DMS53 (cell line): ENCODE measurements around the gene CHST6.
"Not testable (repeated sequence)": the region's sequence is repeated elsewhere in the genome, so short reads cannot be mapped to it uniquely, and the experiment has no call there.

Source experiments
- DNase-seq: peaks from one replicate; lab custom pipeline; 2025; lab: John Stamatoyannopoulos, UW

Gene CHST6

GRCh38 chr16:75495076-75495674, at the start of gene CHST6:
Gene CHST6 (minus strand): TSS chr16:75495441. CDS start chr16:75479828, 15,613 bp downstream.
- peak; percentile 40 for DNase-seq

GRCh38 chr16:75542462-75542861, 47.2 kb upstream of the CHST6 start:
- DNase-seq, result not testable (repeated sequence)

- no peak for DNase-seq
These were observed 46.0 kb upstream of the CHST6 start for GRCh38 chr16:75541236-75541635.

- DNase-seq, result not testable (repeated sequence)
These were observed 43.8 kb upstream of the CHST6 start for GRCh38 chr16:75538882-75539565.

GRCh38 chr16:75537776-75538175, 42.5 kb upstream of the CHST6 start:
- no peak for DNase-seq

- peak; percentile 7 for DNase-seq
These were observed 40.7 kb upstream of the CHST6 start, which contains the start of gene CHST5 for GRCh38 chr16:75535901-75536300. Gene CHST5 (minus strand): TSS chr16:75536108. CDS start chr16:75530384, 5,724 bp downstream.

- DNase-seq, result no peak
These were observed 40.1 kb upstream of the CHST6 start for GRCh38 chr16:75535211-75535843.

GRCh38 chr16:75534560-75535205, 39.4 kb upstream of the CHST6 start:
- DNase-seq, result peak; percentile 6

GRCh38 chr16:75532791-75533190, 37.5 kb upstream of the CHST6 start:
- no peak for DNase-seq

- no peak for DNase-seq
These were observed 37.0 kb upstream of the CHST6 start for GRCh38 chr16:75532142-75532765.

- no peak for DNase-seq
These were observed 34.7 kb upstream of the CHST6 start for GRCh38 chr16:75529959-75530358.

GRCh38 chr16:75529056-75529905, 34.0 kb upstream of the CHST6 start:
- no peak for DNase-seq

GRCh38 chr16:75527825-75528299, 32.6 kb upstream of the CHST6 start:
- no peak for DNase-seq

- DNase-seq, result no peak
These were observed 31.0 kb upstream of the CHST6 start for GRCh38 chr16:75526032-75526790.

GRCh38 chr16:75519175-75519574, 23.9 kb upstream of the CHST6 start:
- DNase-seq, result no peak

GRCh38 chr16:75516189-75516966, 21.1 kb upstream of the CHST6 start:
- peak; percentile 55 for DNase-seq

- no peak for DNase-seq
These were observed 19.1 kb upstream of the CHST6 start for GRCh38 chr16:75514296-75514695.

GRCh38 chr16:75506574-75506973, 11.3 kb upstream of the CHST6 start:
- no peak for DNase-seq

- DNase-seq, result no peak
These were observed 10.9 kb upstream of the CHST6 start for GRCh38 chr16:75506107-75506506.

GRCh38 chr16:75503801-75504200, 8.6 kb upstream of the CHST6 start:
- DNase-seq, result no peak
